Ishikawa (cell line): ENCODE measurements around the gene SCGB3A2.

Experiments
- CEBPB ChIP-seq: IDR thresholded peaks from 2 replicates; pipeline ENCODE4 v1.6.1; 2012
- CREB1 ChIP-seq: IDR thresholded peaks from 2 replicates; pipeline ENCODE4 v1.6.1; 2012; ENCODE audit warnings: low read depth
- EGR1 ChIP-seq: IDR thresholded peaks from 2 replicates; pipeline ENCODE4 v1.6.1; 2012
- EP300 ChIP-seq: IDR thresholded peaks from 2 replicates; pipeline ENCODE4 v1.6.1; 2012; ENCODE audit warnings: borderline replicate concordance
- FOXM1 ChIP-seq: IDR thresholded peaks from 2 replicates; pipeline ENCODE4 v1.6.1; 2012; ENCODE audit warnings: low read depth, borderline replicate concordance
- NFIC ChIP-seq: IDR thresholded peaks from 2 replicates; pipeline ENCODE4 v1.6.1; 2012
- RAD21 ChIP-seq: IDR thresholded peaks from 2 replicates; pipeline ENCODE4 v1.6.1; 2012; ENCODE audit warnings: low read depth
- TAF1 ChIP-seq: IDR thresholded peaks from 2 replicates; pipeline ENCODE4 v1.6.1; 2012; ENCODE audit warnings: low read depth, mild to moderate bottlenecking
- TCF12 ChIP-seq: IDR thresholded peaks from 2 replicates; pipeline ENCODE4 v1.6.1; 2012; ENCODE audit warnings: low read depth
- TEAD4 ChIP-seq: IDR thresholded peaks from 2 replicates; pipeline ENCODE4 v1.6.1; 2012
- YY1 ChIP-seq: IDR thresholded peaks from 2 replicates; pipeline ENCODE4 v1.6.1; 2012; ENCODE audit warnings: low read depth
- ZBTB7A ChIP-seq: IDR thresholded peaks from 2 replicates; pipeline ENCODE4 v1.6.1; 2012; ENCODE audit warnings: low read depth
- TF ChIP-seq, protein P1 (sequence below): IDR thresholded peaks from 2 replicates; pipeline ENCODE4 v1.6.1; 2012
- TF ChIP-seq, protein P2 (sequence below): IDR thresholded peaks from 2 replicates; pipeline ENCODE4 v1.6.1; 2012; ENCODE audit warnings: low read depth, mild to moderate bottlenecking
- TF ChIP-seq, protein P3 (sequence below): IDR thresholded peaks from 2 replicates; pipeline ENCODE4 v1.6.1; 2012

The SCGB3A2 gene

DNA sequence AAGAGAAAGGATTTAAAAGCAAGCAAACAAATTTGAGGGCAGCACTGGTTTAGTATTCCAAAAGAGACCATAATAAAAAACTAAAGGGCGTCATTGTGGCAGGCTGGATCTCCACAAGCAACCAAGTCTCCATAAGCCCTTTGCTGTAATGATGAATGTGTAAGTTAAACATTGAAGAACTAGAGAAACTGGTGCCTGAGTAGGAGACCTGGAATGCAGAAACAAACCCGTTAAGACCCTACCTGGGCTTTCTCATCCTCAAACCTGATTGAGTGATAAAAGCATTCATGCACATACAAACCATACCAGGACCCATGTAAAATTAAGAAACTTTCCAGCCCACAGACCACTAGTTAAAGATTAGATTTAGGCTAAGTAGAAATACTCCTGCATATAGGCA, 1.9 kb upstream of the SCGB3A2 start:
- TF ChIP-seq TEAD4 (no peak), TAF1 (no peak), TCF12 (no peak), FOXM1 (no peak), EGR1 (no peak), RAD21 (no peak), CREB1 (no peak), EP300 (no peak), NFIC (no peak), CEBPB (no peak)
- TF ChIP-seq, protein P1, sequence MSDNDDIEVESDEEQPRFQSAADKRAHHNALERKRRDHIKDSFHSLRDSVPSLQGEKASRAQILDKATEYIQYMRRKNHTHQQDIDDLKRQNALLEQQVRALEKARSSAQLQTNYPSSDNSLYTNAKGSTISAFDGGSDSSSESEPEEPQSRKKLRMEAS, result no peak
- TF ChIP-seq, protein P2, sequence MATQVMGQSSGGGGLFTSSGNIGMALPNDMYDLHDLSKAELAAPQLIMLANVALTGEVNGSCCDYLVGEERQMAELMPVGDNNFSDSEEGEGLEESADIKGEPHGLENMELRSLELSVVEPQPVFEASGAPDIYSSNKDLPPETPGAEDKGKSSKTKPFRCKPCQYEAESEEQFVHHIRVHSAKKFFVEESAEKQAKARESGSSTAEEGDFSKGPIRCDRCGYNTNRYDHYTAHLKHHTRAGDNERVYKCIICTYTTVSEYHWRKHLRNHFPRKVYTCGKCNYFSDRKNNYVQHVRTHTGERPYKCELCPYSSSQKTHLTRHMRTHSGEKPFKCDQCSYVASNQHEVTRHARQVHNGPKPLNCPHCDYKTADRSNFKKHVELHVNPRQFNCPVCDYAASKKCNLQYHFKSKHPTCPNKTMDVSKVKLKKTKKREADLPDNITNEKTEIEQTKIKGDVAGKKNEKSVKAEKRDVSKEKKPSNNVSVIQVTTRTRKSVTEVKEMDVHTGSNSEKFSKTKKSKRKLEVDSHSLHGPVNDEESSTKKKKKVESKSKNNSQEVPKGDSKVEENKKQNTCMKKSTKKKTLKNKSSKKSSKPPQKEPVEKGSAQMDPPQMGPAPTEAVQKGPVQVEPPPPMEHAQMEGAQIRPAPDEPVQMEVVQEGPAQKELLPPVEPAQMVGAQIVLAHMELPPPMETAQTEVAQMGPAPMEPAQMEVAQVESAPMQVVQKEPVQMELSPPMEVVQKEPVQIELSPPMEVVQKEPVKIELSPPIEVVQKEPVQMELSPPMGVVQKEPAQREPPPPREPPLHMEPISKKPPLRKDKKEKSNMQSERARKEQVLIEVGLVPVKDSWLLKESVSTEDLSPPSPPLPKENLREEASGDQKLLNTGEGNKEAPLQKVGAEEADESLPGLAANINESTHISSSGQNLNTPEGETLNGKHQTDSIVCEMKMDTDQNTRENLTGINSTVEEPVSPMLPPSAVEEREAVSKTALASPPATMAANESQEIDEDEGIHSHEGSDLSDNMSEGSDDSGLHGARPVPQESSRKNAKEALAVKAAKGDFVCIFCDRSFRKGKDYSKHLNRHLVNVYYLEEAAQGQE, result no peak
- TF ChIP-seq, protein P3, sequence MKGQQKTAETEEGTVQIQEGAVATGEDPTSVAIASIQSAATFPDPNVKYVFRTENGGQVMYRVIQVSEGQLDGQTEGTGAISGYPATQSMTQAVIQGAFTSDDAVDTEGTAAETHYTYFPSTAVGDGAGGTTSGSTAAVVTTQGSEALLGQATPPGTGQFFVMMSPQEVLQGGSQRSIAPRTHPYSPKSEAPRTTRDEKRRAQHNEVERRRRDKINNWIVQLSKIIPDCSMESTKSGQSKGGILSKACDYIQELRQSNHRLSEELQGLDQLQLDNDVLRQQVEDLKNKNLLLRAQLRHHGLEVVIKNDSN, result no peak

DNA sequence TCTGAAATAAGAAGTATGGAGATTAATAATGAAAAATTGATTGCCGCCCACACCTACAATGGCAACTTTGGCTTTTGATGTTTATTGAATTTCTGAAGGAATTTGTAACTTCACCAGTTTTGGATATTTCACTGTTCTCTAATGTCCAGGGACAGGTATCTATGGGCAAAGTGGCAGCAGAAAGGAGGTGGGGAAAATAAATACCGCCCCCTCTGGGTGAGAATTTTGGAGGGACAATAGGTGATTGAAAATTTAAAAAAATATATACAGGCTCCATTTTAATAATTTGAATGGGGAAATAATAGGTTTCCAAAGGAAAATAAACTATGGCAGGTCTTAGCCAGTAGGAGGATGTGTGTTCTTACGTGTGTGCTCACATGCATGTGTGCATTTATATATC, 1.3 kb downstream of the SCGB3A2 start:
- TF ChIP-seq, protein P3, result no peak
- TF ChIP-seq, protein P1, result no peak
- TF ChIP-seq TEAD4 (no peak), ZBTB7A (no peak), EGR1 (no peak), EP300 (no peak)

DNA sequence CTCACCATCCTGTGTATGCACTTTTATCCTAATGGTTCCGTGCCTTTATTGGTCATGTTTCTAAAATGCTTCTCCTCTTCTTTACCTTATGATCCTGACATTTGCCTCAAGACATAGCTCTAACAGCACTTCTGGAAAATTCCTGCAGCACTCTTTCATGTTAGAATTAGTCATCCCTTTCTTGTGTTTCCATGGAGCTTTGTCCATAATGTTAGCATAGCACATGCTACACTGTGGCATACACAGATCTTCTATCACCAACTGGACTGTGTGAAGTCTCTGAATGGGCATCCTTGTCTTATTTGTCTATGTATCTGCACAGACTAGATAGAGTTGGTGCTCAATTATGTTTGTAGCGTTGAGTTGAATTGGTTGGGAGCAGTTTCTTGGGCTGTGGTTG, 2.0 kb downstream of the SCGB3A2 start:
- TF ChIP-seq CEBPB (no peak), EP300 (no peak), ZBTB7A (no peak), EGR1 (no peak), YY1 (no peak), TEAD4 (no peak), CREB1 (no peak), RAD21 (no peak), TCF12 (no peak), FOXM1 (no peak), NFIC (no peak), TAF1 (no peak)
- TF ChIP-seq, protein P2, result no peak
- TF ChIP-seq, protein P1, result no peak
- TF ChIP-seq, protein P3, result no peak

DNA sequence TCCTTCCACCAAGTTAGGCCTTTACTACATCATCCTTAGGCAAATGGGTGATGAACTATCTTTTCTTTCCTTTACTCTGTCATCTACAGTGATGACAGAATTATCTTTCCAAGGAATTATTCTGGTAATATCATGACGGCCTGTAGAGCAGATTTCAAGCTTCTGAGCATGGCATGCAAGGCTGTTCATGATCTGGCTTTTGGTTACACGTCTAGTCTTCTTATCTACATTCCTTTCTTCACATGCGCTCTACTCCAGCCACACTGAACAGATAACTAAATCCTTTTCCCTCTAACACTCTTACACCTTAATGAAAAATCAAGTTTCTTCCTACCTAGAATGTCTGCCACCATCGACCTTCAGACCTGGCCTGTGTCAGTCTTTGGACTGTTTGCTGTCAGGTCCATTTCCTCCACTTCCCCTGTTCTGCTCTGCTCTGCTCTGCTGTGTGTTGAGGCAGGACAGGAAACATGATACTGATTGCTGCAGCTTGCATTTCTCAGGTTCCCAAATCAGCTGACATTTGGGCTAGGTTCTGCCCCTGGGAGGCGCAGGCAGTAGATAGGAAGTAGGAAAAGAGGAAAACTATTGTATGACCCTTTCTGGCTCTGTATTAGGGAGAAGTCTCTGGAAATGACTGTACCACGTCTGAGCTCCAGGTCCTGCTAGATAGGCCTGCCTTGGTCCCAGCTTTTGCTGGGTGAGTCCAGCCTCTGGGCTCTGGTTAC, 4.2 kb downstream of the SCGB3A2 start:
- TF ChIP-seq EGR1, result no peak

DNA sequence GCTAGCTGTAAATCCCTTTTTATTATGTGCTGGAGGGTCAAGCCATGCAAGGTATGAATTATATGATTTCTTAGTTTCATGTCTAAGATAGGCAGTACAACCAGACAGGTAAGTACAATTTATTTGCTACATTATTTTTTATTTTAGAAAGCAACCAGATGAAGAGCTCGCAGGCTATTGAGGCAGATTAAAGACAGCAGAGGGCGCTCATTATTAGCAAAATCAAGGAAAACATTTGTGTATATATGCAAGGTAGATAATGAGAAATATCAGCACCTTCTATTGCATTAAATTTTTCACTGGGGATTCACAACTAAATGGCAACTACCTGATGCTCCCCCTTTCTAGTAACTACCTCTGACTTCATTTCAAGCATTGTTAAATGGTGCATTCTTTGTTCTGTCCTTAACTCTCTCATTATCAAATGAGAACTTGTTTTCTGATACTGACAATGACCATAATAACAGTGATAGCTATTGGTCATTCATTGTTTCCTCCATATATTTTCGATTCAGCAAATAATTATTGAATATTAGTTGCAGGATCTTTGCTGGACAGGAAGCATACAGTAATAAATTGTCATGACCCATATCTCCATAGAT, 8.6 kb downstream of the SCGB3A2 start:
- TF ChIP-seq NFIC (no peak), RAD21 (peak; percentile 63), EP300 (no peak)
- TF ChIP-seq, protein P2, result no peak
